Sigmoid colon (tissue), 7 donors: ENCODE results near the gene CRYZ. TPM values are rescaled to one million over a fixed set of nuclear protein-coding genes. Genes with fewer than 3 reads are reported as not detected.

Experiments
- DNase-seq: peaks from one replicate; pipeline ENCODE4 v3.0.0-alpha.2; 2019
- H3K27ac ChIP-seq, 4 donors: fragments of 200-600 bp; sonication (generic); one replicate each; pipeline ENCODE4 v1.5.1; 2016 to 2019; ENCODE audit warnings: mild to moderate bottlenecking in 1 of 4
- H3K27me3 ChIP-seq, 3 donors: fragments of 200-600 bp; sonication (generic); one replicate each; pipeline ENCODE4 v1.5.1; 2019; ENCODE audit warnings: mild to moderate bottlenecking in 1 of 3
- H3K36me3 ChIP-seq, 4 donors: fragments of 200-600 bp; sonication (generic); one replicate each; pipeline ENCODE4 v1.5.1; 2016 to 2019
- H3K4me1 ChIP-seq, 4 donors: fragments of 200-600 bp; sonication (generic); one replicate each; pipeline ENCODE4 v1.5.1; 2017 to 2019
- H3K4me3 ChIP-seq, 4 donors: fragments of 200-600 bp; sonication (generic); one replicate each; pipeline ENCODE4 v1.5.1; 2017 to 2019; ENCODE audit warnings: mild to moderate bottlenecking in 2 of 4, moderate library complexity in 1 of 4
- H3K9me3 ChIP-seq, 4 donors: fragments of 200-600 bp in 3 of 4; sonication (generic) in 3 of 4; one replicate each; pipeline versions ENCODE4 v1.5.1 to v1.6.1; 2013 to 2019
- EP300 ChIP-seq, 4 donors: sonication (generic); formaldehyde crosslinking; IDR thresholded peaks; one replicate each; pipeline ENCODE4 v1.6.1; 2017; ENCODE audit warnings: antibody characterized with exemption in 4 of 4
- POLR2A ChIP-seq, 2 donors: fragments of 450-650 bp; IDR thresholded peaks; one replicate each; pipeline ENCODE4 v1.6.1; 2016; ENCODE audit warnings: antibody characterized with exemption in 2 of 2, mild to moderate bottlenecking in 2 of 2, moderate library complexity in 2 of 2
- POLR2AphosphoS5 ChIP-seq, 4 donors: sonication (generic); formaldehyde crosslinking; IDR thresholded peaks; one replicate each; pipeline ENCODE4 v1.6.1; 2017; ENCODE audit warnings: antibody characterized with exemption in 4 of 4
- WGBS, 2 donors: extraction: QIAGEN DNeasy Blood & Tissue Kit; methylation state at CpG; one replicate each; pipeline ENCODE4 v1.1.7; 2013; 5-methylcytosine and 5-hydroxymethylcytosine counted together
- intact Hi-C: fragments of 100-400 bp; cut with DNase I; formaldehyde crosslinking; loops from one replicate; pipeline ENCODE4 v1.15.1; 2023
- polyA plus RNA-seq, 3 donors: library from polyadenylated mRNA; stranded (reverse); fragments of 200-250 nt; gene quantifications; one replicate each; pipeline ENCODE4 v1.2.3, GENCODE V29; 2013
- total RNA-seq, 4 donors: library from RNA; depleted of rRNA; stranded (reverse); fragments of >200 nt; gene quantifications; one replicate each; pipeline ENCODE4 v1.1.0, GENCODE V29; 2016
- TF ChIP-seq, protein P1 (sequence below), 4 experiments: fragments of 450-650 bp in 3 of 4; fragments of 200-600 bp in 1 of 4; IDR thresholded peaks; one replicate each; pipeline ENCODE4 v1.5.1; 2016 to 2019; ENCODE audit warnings: antibody characterized with exemption in 4 of 4, mild to moderate bottlenecking in 3 of 4, moderate library complexity in 2 of 4
- donor health status: healthy with polysubstance abuse.
- donor health status: Bipolar disorder and iron deficiency.
- donor health status: healthy.

CRYZ gene
- total and polyA plus RNA-seq, 7 donors: 10.4 to 43.2 (median 25.2) TPM

DNA sequence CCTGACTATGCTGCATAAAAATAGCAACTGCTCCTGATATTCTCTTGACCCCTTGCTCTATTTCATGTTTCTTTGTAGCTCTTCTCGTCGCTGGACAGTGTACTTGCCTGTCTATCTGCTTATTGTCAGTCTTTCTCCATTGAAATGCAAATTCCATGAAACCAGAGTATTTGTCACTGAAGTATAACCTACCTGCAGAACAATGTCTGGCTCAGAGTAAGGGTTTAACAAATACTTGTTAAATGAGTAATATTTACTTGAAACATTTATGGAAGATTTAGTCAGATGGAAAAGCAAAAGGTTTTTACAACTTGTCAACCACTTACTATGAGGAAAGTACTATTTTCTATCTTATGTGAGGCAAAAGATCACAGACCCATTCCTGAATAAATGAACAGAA is 39.4 kb downstream of the CRYZ start:
- intact Hi-C loops: no loop called here
- peaks cover 0 to 8% (median 0%) of the 10 kb centered on the region in 4 donors for H3K4me1 ChIP-seq
- H3K36me3 ChIP-seq: no peaks in the 10 kb centered on the region
- no peak for DNase-seq
- 83 to 92% methylated on average over 2 of the region's 2 CpGs for WGBS, 2 donors
- H3K27ac ChIP-seq: no peak overlapping the region
- H3K9me3 ChIP-seq: no peaks in the 10 kb centered on the region
- no peak for TF ChIP-seq POLR2A (IDR thresholded peaks at IDR 0.05)
- no peak for TF ChIP-seq POLR2AphosphoS5 (IDR thresholded peaks at IDR 0.05)
- TF ChIP-seq, protein P1, sequence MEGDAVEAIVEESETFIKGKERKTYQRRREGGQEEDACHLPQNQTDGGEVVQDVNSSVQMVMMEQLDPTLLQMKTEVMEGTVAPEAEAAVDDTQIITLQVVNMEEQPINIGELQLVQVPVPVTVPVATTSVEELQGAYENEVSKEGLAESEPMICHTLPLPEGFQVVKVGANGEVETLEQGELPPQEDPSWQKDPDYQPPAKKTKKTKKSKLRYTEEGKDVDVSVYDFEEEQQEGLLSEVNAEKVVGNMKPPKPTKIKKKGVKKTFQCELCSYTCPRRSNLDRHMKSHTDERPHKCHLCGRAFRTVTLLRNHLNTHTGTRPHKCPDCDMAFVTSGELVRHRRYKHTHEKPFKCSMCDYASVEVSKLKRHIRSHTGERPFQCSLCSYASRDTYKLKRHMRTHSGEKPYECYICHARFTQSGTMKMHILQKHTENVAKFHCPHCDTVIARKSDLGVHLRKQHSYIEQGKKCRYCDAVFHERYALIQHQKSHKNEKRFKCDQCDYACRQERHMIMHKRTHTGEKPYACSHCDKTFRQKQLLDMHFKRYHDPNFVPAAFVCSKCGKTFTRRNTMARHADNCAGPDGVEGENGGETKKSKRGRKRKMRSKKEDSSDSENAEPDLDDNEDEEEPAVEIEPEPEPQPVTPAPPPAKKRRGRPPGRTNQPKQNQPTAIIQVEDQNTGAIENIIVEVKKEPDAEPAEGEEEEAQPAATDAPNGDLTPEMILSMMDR (IDR thresholded peaks at IDR 0.05): no peak
- no peak for TF ChIP-seq EP300 (IDR thresholded peaks at IDR 0.05)
- H3K27me3 ChIP-seq: no peaks in the 10 kb centered on the region
- H3K4me3 ChIP-seq: no peak overlapping the region

DNA sequence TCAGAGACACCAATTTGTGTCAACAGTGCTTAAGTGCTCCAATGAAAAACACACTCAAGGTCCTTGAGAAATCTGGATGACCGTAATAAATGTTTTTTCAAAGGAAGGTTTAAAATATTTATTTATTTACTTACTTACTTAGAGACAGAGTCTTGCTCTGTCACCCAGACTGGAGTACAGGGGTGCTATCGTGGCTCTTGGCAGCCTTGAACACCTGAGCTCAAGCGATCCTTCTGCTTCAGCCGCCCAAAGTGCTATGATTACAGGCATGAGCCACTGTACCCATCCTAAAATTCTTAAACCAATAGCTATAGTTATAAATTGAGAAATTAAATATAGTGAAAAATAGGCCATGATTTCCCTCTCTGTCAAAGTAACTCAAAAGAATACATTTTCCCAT is 41.9 kb downstream of the CRYZ start:
- H3K4me3 ChIP-seq: no peak overlapping the region
- no peaks in the 10 kb centered on the region for H3K4me1 ChIP-seq
- intact Hi-C loops: no loop called here
- TF ChIP-seq, protein P1 (IDR thresholded peaks at IDR 0.05): no peak
- TF ChIP-seq EP300 (IDR thresholded peaks at IDR 0.05) (no peak), POLR2AphosphoS5 (IDR thresholded peaks at IDR 0.05) (no peak), POLR2A (IDR thresholded peaks at IDR 0.05) (no peak)
- no peaks in the 10 kb centered on the region for H3K36me3 ChIP-seq
- H3K27ac ChIP-seq: no peak overlapping the region
- no peaks in the 10 kb centered on the region for H3K27me3 ChIP-seq
- no peak for DNase-seq
- no peaks in the 10 kb centered on the region for H3K9me3 ChIP-seq
- 76 to 88% methylated on average over 4 of the region's 4 CpGs for WGBS, 2 donors

DNA sequence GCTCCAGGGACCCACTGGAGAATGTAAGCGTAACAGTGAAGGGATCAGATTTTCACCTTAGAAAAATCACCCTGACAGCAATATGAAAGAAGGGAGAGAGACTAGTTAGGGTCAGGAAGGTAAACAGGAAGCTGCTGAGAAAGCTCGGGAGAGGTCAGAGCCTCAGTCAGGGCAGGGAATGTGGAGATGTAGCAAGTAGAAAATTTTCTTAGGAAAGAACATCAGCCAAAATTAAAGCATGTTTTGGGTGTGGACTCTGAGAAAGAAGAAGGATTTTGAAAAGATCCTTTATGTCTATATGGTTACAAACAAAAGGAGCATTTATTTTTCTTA is 42.5 kb downstream of the CRYZ start:
- DNase-seq: no peak
- H3K27ac ChIP-seq: no peak overlapping the region
- no peak overlapping the region for H3K4me3 ChIP-seq
- 19 to 21% methylated on average over 2 of the region's 2 CpGs for WGBS, 2 donors
- H3K27me3 ChIP-seq: no peaks in the 10 kb centered on the region
- H3K36me3 ChIP-seq: no peaks in the 10 kb centered on the region
- H3K9me3 ChIP-seq: no peaks in the 10 kb centered on the region
- no peak for TF ChIP-seq POLR2A (IDR thresholded peaks at IDR 0.05)
- intact Hi-C loops: no loop called here
- H3K4me1 ChIP-seq: no peaks in the 10 kb centered on the region

DNA sequence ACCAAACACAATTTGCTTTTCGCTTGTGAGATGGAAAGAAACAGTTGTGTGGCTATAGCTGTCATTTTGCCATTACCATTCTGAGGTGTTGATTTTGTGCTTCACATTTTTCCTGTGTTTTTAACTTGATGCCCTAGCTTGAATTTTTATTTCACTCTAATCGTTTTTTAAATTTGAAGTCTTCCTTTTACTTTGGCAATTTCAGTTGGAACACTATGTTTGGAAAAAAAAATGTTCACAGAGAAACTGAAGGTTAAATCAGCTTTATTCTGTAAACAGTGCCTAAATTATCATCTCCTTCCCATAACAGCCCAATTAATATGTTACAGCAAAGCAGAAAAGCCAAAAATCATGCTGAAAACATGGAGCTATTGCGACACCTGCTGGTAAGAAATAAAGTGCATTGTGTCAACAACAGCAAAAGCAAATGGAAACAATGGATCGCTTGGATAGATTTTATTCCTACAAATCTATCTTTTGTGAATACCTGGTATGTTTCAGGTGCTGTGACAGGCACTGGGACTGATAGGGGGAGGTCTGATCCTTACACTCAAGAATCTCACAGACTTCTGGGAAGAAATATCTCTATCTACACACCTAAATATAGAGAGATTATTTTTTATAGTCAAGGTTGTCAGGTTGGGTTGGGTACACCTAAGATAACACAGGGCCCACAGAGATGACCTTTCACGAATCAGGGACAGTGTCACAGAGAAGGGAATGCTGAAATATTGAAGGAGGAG is 43.1 kb downstream of the CRYZ start:
- Histone ChIP-seq H3K9me3 (no peaks in the 10 kb centered on the region), H3K4me1 (no peaks in the 10 kb centered on the region), H3K27me3 (no peaks in the 10 kb centered on the region), H3K4me3 (no peak overlapping the region), H3K36me3 (no peaks in the 10 kb centered on the region), H3K27ac (no peak overlapping the region)
- no peak for DNase-seq
- intact Hi-C loops: no loop called here
- TF ChIP-seq EP300 (IDR thresholded peaks at IDR 0.05) (no peak), POLR2A (IDR thresholded peaks at IDR 0.05) (no peak), POLR2AphosphoS5 (IDR thresholded peaks at IDR 0.05) (no peak)
- TF ChIP-seq, protein P1 (IDR thresholded peaks at IDR 0.05): peak; percentile 33 to 81 (median 62)
- WGBS, 2 donors: 26 to 32% methylated on average over 5 of the region's 5 CpGs

DNA sequence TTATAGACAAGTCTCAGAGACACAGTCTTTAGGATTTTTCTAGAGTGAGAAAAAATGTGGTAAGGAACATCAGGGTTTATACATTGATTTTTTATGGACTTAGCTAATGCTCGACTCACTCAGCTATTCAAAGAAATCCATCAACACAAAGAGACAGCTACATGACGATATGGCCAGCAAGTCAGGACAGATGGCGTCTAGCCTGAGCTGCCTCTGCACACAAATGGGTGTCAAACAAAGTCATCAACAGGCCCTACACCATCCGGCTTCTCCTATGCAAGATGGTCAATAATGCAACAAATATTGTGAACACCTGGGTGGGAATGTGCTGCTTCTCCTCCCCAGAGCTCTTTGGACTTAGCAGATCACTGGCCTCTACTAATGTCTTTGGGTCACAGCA is 45.9 kb downstream of the CRYZ start:
- no peak for TF ChIP-seq EP300 (IDR thresholded peaks at IDR 0.05)
- TF ChIP-seq POLR2A (IDR thresholded peaks at IDR 0.05): no peak
- TF ChIP-seq, protein P1 (IDR thresholded peaks at IDR 0.05): no peak
- TF ChIP-seq POLR2AphosphoS5 (IDR thresholded peaks at IDR 0.05): no peak
- WGBS, 2 donors: 82% methylated on average over 4 of the region's 4 CpGs
- no peaks in the 10 kb centered on the region for H3K9me3 ChIP-seq
- intact Hi-C loops: no loop called here
- H3K36me3 ChIP-seq: no peaks in the 10 kb centered on the region
- no peaks in the 10 kb centered on the region for H3K4me1 ChIP-seq
- H3K4me3 ChIP-seq: no peak overlapping the region
- H3K27ac ChIP-seq: no peak overlapping the region
- H3K27me3 ChIP-seq: no peaks in the 10 kb centered on the region
- no peak for DNase-seq
